ENCODE data around the gene CDC42BPA.
"Not testable (repeated sequence)": the region's sequence is repeated elsewhere in the genome, so short reads cannot be mapped to it uniquely, and the experiment has no call there.

CDC42BPA gene

GRCh38 chr1:227009937-227010336 is 308.4 kb downstream of the CDC42BPA start:
- TF ChIP-seq CTCF (conservative IDR thresholded peaks at IDR 0.05; ENCODE audit: low read depth), result no peak
- CTCF ChIA-PET, result interaction anchor here (0.7 to 0.8 kb wide), 3 partner anchors 13 to 475 kb away, joined by 3 to 5 read pairs (median 3); no protein-coding TSS in a partner anchor
- no peak for DNase-seq (ENCODE audit: low spot score)
- POLR2A ChIA-PET (ENCODE audit: low non-redundant PET), result no interaction called here
- no peak overlapping the region for H3K27ac ChIP-seq

GRCh38 chr1:227006226-227006796 is 312.0 kb downstream of the CDC42BPA start:
- H3K27ac ChIP-seq, result no peak overlapping the region
- CTCF ChIA-PET, result interaction anchor here (0.6 kb wide), 1 partner anchor 16 kb away, joined by 4 read pairs; no protein-coding TSS in a partner anchor
- no peak for DNase-seq (ENCODE audit: low spot score)
- TF ChIP-seq CTCF (conservative IDR thresholded peaks at IDR 0.05; ENCODE audit: low read depth), result no peak
- POLR2A ChIA-PET (ENCODE audit: low non-redundant PET), result no interaction called here

GRCh38 chr1:227004796-227005195 is 313.5 kb downstream of the CDC42BPA start:
- H3K27ac ChIP-seq, result no peak overlapping the region
- no peak for DNase-seq (ENCODE audit: low spot score)
- POLR2A ChIA-PET (ENCODE audit: low non-redundant PET), result no interaction called here
- CTCF ChIA-PET, result no interaction called here
- no peak for TF ChIP-seq CTCF (conservative IDR thresholded peaks at IDR 0.05; ENCODE audit: low read depth)

GRCh38 chr1:227003165-227003564 is 315.1 kb downstream of the CDC42BPA start:
- POLR2A ChIA-PET (ENCODE audit: low non-redundant PET), result no interaction called here
- CTCF ChIA-PET, result no interaction called here
- no peak for DNase-seq (ENCODE audit: low spot score)

GRCh38 chr1:227002531-227003049 is 315.7 kb downstream of the CDC42BPA start:
- TF ChIP-seq CTCF (conservative IDR thresholded peaks at IDR 0.05; ENCODE audit: low read depth), result no peak
- POLR2A ChIA-PET (ENCODE audit: low non-redundant PET), result no interaction called here
- H3K27ac ChIP-seq, result no peak overlapping the region
- no peak for DNase-seq (ENCODE audit: low spot score)
- CTCF ChIA-PET, result interaction anchor here (0.7 kb wide), 1 partner anchor 9 kb away, joined by 3 read pairs; no protein-coding TSS in a partner anchor

More at GRCh38 chr1:227003165-227003564, 315.1 kb downstream of the CDC42BPA start:
- no peak overlapping the region for H3K27ac ChIP-seq
- no peak for TF ChIP-seq CTCF (conservative IDR thresholded peaks at IDR 0.05; ENCODE audit: low read depth)

- CTCF ChIA-PET; DNase-seq (ENCODE audit: low spot score); H3K27ac ChIP-seq; POLR2A ChIA-PET (ENCODE audit: low non-redundant PET): not testable (repeated sequence)
These were observed 318.7 kb downstream of the CDC42BPA start for GRCh38 chr1:226999579-226999978.
